Stimulated activated naive CD8-positive, alpha-beta T cell treated with anti-CD3 and anti-CD28 coated beads, Interleukin-15, amount 100 ng/mL, for 72 hours (primary cell): Measurements from ENCODE around the gene SUSD4.

Experiments
- ATAC-seq: fragments of 150-1000 bp; cut with Tn5 transposase; 2 replicates; pipeline ENCODE4 v1.10.0; 2021; ENCODE audit warnings: mild to moderate bottlenecking, moderate library complexity
- DNase-seq, 2 donors: peaks; one replicate each; pipeline ENCODE4 v3.0.0; 2021 to 2022
- H3K27ac Mint-ChIP-seq, 2 donors: one replicate each; pipeline ENCODE4 v1.8.0; 2022; ENCODE audit warnings: mild to moderate bottlenecking in 2 of 2, mixed read lengths in 2 of 2, moderate library complexity in 2 of 2
- H3K27me3 Mint-ChIP-seq: one replicate; pipeline ENCODE4 v1.8.0; 2022; ENCODE audit warnings: mixed read lengths
- H3K4me1 Mint-ChIP-seq: one replicate; pipeline ENCODE4 v1.8.0; 2022; ENCODE audit warnings: mild to moderate bottlenecking, mixed read lengths
- H3K4me3 Mint-ChIP-seq, 2 donors: one replicate each; pipeline ENCODE4 v1.8.0; 2022; ENCODE audit warnings: mild to moderate bottlenecking in 2 of 2, mixed read lengths in 2 of 2, moderate library complexity in 1 of 2
- H3K9me3 Mint-ChIP-seq, 2 donors: one replicate each; pipeline ENCODE4 v1.8.0; 2022; ENCODE audit warnings: mixed read lengths in 2 of 2

The SUSD4 gene

GRCh38 chr1:223177681-223178080 lies 186.3 kb downstream of the SUSD4 start:
- Mint-ChIP-seq H3K27ac (peak overlapping the region; percentile 16 to 57), H3K27me3 (no peaks in the 10 kb centered on the region), H3K4me3 (no peak overlapping the region), H3K4me1 (peaks cover 27% of the 10 kb centered on the region), H3K9me3 (no peaks in the 10 kb centered on the region)
- ATAC-seq (no peak), DNase-seq (no peak)

DNA sequence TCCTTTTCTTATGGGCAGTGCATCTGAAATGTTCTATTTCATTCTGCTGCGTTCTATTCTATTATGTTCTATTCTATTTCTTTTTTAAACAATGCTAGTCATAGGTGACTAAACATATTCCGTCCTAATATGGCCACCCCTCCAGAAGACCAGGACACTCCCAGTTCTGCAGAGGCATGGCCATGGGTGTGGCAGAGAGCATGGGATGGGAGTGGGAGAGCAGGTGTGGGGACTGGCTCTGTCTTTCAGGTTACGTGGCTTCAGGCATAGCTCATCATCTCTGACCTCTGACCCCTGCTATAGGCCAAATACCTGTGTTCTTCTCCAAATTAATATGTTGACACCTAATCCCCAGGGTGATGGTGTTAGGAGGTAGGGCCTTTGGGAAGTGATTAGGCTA lies 187.5 kb downstream of the SUSD4 start:
- Mint-ChIP-seq H3K4me1 (peaks cover 19% of the 10 kb centered on the region), H3K9me3 (no peaks in the 10 kb centered on the region), H3K4me3 (no peak overlapping the region), H3K27me3 (no peaks in the 10 kb centered on the region), H3K27ac (no peak overlapping the region)
- DNase-seq (no peak), ATAC-seq (no peak)

DNA sequence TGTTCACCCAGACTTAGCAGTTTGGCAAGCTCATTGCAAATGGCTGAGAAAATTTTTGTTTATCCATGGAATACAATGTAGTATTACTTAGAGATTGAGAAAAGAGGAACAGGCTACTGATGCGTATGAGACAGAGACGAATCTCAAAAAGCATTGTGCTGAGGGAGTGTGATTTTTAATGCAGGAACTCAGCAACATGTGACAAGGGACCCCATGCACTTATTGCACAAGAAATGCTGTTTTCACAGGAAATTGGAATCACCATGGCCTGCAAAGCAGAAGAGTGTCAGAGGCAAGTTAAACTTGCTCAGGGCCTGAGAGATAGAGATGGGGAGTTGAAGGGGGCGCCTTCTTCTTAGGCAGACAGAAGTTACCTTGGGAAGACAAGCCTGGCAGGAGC lies 188.3 kb downstream of the SUSD4 start:
- ATAC-seq (no peak), DNase-seq (no peak)
- no peak overlapping the region for H3K4me3 Mint-ChIP-seq
- H3K4me1 Mint-ChIP-seq = peaks cover 11% of the 10 kb centered on the region
- H3K27ac Mint-ChIP-seq = no peak overlapping the region
- no peaks in the 10 kb centered on the region for H3K27me3 Mint-ChIP-seq
- H3K9me3 Mint-ChIP-seq = no peaks in the 10 kb centered on the region

GRCh38 chr1:223175032-223175431 lies 188.9 kb downstream of the SUSD4 start:
- peaks cover 0 to 5% of the 10 kb centered on the region in 2 donors for H3K9me3 Mint-ChIP-seq
- no peak overlapping the region for H3K4me3 Mint-ChIP-seq
- peaks cover 10% of the 10 kb centered on the region for H3K4me1 Mint-ChIP-seq
- DNase-seq (no peak), ATAC-seq (no peak)
- H3K27ac Mint-ChIP-seq = no peak overlapping the region
- H3K27me3 Mint-ChIP-seq = no peaks in the 10 kb centered on the region
